Osteocyte (in vitro differentiated cells): ENCODE data around the gene ACTL10. TPM values are rescaled to one million over a fixed set of nuclear protein-coding genes. Genes with fewer than 3 reads are reported as not detected.

ENCODE experiments used
- DNase-seq: peaks from one replicate; pipeline ENCODE4 v3.0.0; 2021; ENCODE audit warnings: mixed read lengths; ENCODE audit not compliant: unreplicated experiment; ENCODE audit errors: extremely low spot score
- H3K27ac Mint-ChIP-seq: one replicate; pipeline ENCODE4 v1.8.0; 2021; ENCODE audit warnings: mild to moderate bottlenecking, mixed read lengths; ENCODE audit not compliant: unreplicated experiment
- H3K27me3 Mint-ChIP-seq: one replicate; pipeline ENCODE4 v1.8.0; 2021; ENCODE audit warnings: mixed read lengths; ENCODE audit not compliant: unreplicated experiment
- H3K36me3 Mint-ChIP-seq: one replicate; pipeline ENCODE4 v1.8.0; 2021; ENCODE audit warnings: mixed read lengths; ENCODE audit not compliant: unreplicated experiment
- H3K4me1 Mint-ChIP-seq: one replicate; pipeline ENCODE4 v1.8.0; 2021; ENCODE audit warnings: mixed read lengths; ENCODE audit not compliant: unreplicated experiment
- H3K4me3 Mint-ChIP-seq: one replicate; pipeline ENCODE4 v1.8.0; 2021; ENCODE audit warnings: mild to moderate bottlenecking, moderate library complexity, mixed read lengths; ENCODE audit not compliant: unreplicated experiment
- H3K9me3 Mint-ChIP-seq: one replicate; pipeline ENCODE4 v1.8.0; 2021; ENCODE audit warnings: mixed read lengths; ENCODE audit not compliant: unreplicated experiment
- total RNA-seq: library from RNA; stranded (reverse); gene quantifications from 2 replicates; pipeline ENCODE4 v1.2.1, GENCODE V29; 2021
- TF ChIP-seq, protein P1 (sequence below): fragments of 200-600 bp; sonication (generic); IDR thresholded peaks from 2 replicates; pipeline ENCODE4 v1.5.0; 2021; ENCODE audit warnings: antibody characterized with exemption, mild to moderate bottlenecking, moderate library complexity

The ACTL10 gene
- total RNA-seq, 1 donor from 2014 or later, result 0.54 TPM

DNA sequence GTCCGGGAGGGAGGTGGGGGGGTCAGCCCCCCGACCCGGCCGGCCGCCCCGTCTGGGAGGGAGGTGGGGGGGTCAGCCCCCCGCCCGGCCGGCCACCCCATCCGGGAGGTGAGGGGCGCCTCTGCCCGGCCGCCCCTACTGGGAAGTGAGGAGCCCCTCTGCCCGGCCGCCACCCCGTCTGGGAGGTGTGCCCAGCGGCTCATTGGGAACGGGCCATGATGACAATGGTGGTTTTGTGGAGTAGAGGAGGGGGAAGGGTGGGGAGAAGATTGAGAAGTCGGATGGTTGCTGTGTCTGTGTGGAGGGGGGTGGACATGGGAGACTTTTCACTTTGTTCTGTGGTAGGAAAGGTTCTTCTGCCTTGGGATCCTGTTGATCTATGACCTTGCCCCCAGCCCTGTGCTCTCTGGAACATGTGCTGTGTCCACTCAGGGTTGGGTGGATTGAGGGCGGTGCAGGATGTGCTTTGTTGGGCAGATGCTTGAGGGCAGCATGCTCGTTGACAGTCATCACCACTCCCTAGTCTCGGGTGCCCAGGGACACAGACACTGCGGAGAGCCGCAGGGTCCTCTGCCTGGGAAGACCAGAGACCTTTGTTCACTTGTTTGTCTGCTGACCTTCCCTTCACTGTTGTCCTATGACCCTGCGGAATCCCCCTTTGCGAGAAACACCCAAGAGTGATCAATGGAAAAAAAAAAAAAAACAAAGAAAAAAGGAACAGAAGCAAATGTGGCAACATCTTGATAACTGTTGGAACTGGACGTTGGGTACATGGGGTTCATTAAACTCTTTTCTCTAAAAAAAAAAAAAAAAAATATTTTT is 35.1 kb downstream of the ACTL10 start:
- no peak for DNase-seq
- Mint-ChIP-seq H3K4me1 (no peaks in the 10 kb centered on the region), H3K9me3 (no peaks in the 10 kb centered on the region), H3K27ac (no peak overlapping the region), H3K4me3 (no peak overlapping the region), H3K27me3 (no peaks in the 10 kb centered on the region), H3K36me3 (no peaks in the 10 kb centered on the region)
- TF ChIP-seq, protein P1, sequence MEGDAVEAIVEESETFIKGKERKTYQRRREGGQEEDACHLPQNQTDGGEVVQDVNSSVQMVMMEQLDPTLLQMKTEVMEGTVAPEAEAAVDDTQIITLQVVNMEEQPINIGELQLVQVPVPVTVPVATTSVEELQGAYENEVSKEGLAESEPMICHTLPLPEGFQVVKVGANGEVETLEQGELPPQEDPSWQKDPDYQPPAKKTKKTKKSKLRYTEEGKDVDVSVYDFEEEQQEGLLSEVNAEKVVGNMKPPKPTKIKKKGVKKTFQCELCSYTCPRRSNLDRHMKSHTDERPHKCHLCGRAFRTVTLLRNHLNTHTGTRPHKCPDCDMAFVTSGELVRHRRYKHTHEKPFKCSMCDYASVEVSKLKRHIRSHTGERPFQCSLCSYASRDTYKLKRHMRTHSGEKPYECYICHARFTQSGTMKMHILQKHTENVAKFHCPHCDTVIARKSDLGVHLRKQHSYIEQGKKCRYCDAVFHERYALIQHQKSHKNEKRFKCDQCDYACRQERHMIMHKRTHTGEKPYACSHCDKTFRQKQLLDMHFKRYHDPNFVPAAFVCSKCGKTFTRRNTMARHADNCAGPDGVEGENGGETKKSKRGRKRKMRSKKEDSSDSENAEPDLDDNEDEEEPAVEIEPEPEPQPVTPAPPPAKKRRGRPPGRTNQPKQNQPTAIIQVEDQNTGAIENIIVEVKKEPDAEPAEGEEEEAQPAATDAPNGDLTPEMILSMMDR, result no peak

DNA sequence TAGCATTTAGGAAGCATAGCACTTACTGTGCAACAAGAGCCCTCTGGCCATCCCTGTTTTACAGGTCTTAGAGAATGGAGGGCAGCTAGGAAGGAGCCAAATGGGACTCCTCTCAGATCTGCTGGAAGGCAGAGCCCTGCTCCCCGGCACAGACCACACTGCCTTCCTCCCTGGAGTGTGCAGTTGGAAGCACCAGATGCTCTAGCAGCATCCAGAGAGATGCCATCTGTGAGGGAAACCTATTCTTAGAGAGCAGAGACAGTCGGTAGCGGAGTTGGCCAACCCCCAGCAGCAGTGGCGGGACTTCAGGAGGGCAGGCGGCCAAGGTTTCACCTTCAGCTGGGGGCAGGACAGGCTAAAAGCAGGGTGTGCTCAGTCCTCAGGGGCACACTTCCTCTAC is 36.1 kb downstream of the ACTL10 start:
- Mint-ChIP-seq H3K36me3 (no peaks in the 10 kb centered on the region), H3K9me3 (no peaks in the 10 kb centered on the region), H3K27ac (no peak overlapping the region), H3K27me3 (no peaks in the 10 kb centered on the region), H3K4me3 (no peak overlapping the region), H3K4me1 (no peaks in the 10 kb centered on the region)
- TF ChIP-seq, protein P1, result no peak
- no peak for DNase-seq

DNA sequence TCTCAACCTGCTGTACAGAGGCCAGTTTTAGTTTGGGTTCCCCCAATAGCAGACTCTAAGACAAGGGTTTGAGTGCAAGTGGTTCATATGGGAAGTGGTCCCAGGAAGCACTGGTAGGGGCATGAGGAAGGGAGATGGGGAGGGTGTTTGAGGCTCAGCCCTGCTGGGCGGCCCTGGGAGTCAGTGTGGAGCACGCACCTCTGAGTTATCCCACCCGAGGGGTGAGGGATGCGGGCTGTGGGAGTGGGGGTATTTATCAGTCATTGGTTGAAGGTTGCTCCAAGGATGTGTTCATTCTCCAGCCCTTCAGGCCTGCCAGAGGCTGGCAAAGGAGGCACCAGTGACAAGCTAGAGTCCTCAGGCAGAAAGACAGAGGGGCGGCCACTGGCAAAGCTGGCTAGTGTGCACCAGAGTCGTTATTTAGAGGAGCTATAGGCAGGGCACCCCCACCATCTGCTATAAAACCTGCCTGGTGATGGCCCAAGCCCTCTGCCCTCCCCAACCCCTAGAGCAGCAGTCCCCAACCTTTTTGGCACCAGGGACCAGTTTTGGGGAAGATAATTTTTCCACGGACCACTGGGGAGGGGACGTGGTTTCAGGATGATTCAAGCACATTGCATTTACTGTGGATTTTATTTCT is 36.9 kb downstream of the ACTL10 start:
- no peaks in the 10 kb centered on the region for H3K36me3 Mint-ChIP-seq
- TF ChIP-seq, protein P1, result no peak
- no peak overlapping the region for H3K4me3 Mint-ChIP-seq
- no peaks in the 10 kb centered on the region for H3K4me1 Mint-ChIP-seq
- no peak overlapping the region for H3K27ac Mint-ChIP-seq
- no peak for DNase-seq
- H3K27me3 Mint-ChIP-seq, result no peaks in the 10 kb centered on the region
- no peaks in the 10 kb centered on the region for H3K9me3 Mint-ChIP-seq

DNA sequence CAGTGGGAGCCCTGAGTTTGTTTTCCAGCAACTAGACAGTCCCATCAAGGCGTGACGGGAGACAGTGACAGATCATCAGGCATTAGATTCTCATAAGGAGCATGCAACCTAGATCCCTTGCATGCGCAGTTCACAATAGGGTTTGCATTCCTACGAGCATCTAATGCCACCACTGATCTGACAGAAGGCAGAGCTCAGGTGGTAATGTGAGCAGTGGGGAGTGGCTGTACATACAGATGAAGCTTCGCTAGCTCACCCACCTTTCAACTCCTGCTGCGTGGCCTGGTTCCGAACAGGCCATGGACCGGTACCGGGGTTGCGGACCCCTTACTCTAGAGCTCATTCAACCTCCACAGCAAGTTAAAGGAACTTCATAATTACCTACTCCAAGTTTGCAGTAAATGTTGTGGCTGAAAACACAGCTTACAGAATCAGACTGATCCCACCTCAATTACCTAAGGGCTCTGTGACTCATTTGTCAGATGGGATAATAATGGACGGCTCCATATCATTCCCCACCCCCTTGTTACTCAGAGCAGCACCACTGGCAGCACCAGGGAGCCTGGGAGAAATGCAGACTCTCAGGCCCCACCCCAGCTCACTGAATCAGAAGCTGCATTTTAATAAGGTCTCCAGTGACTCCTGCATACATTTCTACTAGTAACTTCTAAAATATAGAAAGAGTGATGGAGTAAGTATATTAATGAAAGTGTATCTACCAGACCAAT is 37.6 kb downstream of the ACTL10 start:
- H3K36me3 Mint-ChIP-seq, result no peaks in the 10 kb centered on the region
- no peaks in the 10 kb centered on the region for H3K9me3 Mint-ChIP-seq
- TF ChIP-seq, protein P1, result no peak
- H3K4me3 Mint-ChIP-seq, result no peak overlapping the region
- no peaks in the 10 kb centered on the region for H3K27me3 Mint-ChIP-seq
- H3K4me1 Mint-ChIP-seq, result no peaks in the 10 kb centered on the region
- DNase-seq, result no peak
- no peak overlapping the region for H3K27ac Mint-ChIP-seq

DNA sequence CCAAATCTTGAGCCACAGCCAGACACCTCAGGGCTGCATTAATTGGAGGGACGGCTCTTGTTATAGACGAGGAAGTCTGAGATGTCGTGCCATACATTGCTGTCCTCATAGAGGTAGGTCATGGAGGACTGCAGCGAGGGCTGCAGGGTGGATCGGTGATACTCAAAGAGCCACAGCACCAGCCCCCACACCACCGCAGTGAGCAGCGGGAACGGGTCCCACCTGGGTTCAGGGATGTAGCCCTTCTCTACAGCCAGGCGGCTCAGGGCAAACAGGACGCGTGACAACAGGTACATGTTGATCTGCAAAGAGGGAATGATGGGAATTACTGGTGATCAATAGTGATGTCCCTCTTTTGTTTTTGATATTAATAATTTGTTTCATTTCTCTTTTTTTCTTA is 40.9 kb downstream of the ACTL10 start:
- no peak for DNase-seq
- TF ChIP-seq, protein P1, result no peak
- no peak overlapping the region for H3K27ac Mint-ChIP-seq
- no peaks in the 10 kb centered on the region for H3K36me3 Mint-ChIP-seq
- H3K4me1 Mint-ChIP-seq, result no peaks in the 10 kb centered on the region
- H3K9me3 Mint-ChIP-seq, result no peaks in the 10 kb centered on the region
- H3K27me3 Mint-ChIP-seq, result no peaks in the 10 kb centered on the region
- H3K4me3 Mint-ChIP-seq, result no peak overlapping the region
